GM12873 (cell line): ENCODE measurements around the gene ESR2.

Source experiments
- CTCF ChIP-seq: IDR thresholded peaks from 2 replicates; pipeline ENCODE4 v1.5.1; 2012; ENCODE audit warnings: low read depth, mild to moderate bottlenecking, moderate library complexity, low read length, control low read depth; ENCODE audit not compliant: insufficient read depth; ENCODE audit errors: missing control alignments

The ESR2 gene

DNA sequence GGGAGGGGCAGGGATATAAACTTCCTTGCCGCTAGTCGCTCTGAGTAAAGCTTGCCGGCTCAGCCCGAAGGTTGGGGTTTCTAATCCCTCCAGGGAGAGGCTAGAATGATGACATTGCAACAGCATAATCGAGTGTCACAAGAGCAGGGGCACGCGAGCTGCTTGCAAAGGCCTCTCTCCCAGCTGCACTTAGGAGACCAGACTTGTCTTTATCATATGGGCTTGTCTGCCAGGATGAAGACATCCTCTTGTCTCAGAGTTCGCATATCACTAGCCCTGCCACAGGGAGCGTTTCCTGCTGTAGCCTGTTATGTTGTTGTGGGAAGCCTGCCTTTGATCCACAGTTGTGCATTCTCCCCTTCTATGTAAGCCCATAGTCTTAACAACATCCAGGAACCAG is 180.0 kb downstream of the ESR2 start:
- no peak for TF ChIP-seq CTCF

GRCh38 chr14:64112867-64113678 is 181.1 kb downstream of the ESR2 start:
- no peak for TF ChIP-seq CTCF

DNA sequence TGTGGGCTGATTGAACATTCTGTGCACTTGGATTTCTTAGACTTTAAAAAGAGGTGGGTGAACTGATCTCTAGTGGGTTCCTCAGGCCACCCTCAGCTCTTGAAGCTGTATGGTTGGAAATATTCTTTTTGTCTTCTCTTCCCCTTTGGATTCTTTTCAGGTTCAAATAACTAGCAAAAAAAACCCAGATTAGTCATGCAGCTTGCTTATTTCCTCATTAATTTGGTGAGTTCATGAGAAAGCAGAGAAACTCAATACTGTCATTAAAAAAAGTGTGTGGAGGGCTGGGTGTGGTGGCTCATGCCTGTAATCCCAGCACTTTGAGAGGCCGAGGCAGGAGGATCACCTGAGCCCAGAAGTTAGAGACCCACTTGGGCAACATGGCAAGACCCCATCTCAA is 183.4 kb downstream of the ESR2 start:
- no peak for TF ChIP-seq CTCF

GRCh38 chr14:64109819-64110554 is 184.2 kb downstream of the ESR2 start:
- TF ChIP-seq CTCF, result no peak

DNA sequence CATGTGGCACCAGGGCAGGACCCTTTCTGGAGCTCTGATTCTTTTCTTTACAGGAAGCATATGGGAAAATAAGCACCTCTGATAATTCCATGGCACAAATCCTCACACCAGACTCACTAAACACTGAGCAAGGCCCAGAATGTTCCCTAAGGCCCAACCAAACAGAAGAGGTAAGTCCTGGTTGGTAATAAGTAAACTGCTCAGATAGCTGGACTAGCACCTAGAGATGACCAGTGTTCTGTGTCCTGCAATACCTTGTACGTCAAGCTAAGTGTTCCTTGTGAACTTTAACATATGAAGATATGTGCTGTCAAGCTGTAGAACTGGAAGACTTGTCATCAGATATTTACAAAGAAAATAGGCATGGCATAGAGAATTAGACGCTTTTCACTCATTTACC is 186.7 kb downstream of the ESR2 start:
- TF ChIP-seq CTCF, result no peak

DNA sequence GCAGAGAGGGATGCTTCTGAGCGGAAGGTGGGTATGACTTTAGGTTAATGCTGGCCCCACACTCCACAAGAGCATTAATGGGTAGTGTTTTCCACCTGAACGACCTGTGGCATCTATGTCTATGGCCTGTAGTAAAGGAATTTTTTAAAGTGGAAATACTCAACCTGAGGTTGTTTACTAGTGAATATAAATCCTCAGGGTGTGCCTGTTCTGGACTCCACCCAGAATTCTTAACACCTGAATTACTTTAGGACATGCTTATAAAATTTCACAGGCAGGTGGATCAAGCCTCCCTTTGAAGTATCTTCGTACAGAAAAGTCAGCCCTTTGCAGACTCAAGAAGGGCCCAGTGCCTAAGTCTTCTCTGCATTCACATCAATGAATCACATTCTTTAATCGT is 196.1 kb downstream of the ESR2 start:
- TF ChIP-seq CTCF, result no peak

DNA sequence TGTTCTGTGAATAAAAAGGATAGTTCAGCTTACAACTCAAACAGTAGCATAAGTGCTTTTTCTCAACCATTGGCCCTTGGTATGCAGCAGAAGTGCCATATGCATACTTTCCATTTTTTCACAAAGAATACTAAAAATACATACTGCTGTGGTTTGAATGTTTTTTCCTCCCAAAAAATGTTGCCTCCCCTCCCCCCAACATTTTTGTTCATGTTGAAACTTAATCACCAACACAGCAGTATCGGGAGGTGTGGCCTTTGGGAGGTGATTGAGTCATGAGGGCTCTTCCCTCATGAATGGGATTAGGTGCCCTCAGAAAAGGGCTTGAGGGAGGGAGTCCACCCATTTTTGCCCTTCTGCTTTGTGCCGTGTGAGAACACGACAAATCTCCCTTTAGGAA is 198.6 kb downstream of the ESR2 start:
- TF ChIP-seq CTCF, result no peak
